T-helper 1 cell (primary cell): ENCODE results near the gene ANXA4.
"Not testable (repeated sequence)": the region's sequence is repeated elsewhere in the genome, so short reads cannot be mapped to it uniquely, and the experiment has no call there.

Source experiments
- DNase-seq, 5 donors: peaks; one replicate each; pipeline ENCODE4 v3.0.0-alpha.2; 2012 to 2020

ANXA4 gene

DNA sequence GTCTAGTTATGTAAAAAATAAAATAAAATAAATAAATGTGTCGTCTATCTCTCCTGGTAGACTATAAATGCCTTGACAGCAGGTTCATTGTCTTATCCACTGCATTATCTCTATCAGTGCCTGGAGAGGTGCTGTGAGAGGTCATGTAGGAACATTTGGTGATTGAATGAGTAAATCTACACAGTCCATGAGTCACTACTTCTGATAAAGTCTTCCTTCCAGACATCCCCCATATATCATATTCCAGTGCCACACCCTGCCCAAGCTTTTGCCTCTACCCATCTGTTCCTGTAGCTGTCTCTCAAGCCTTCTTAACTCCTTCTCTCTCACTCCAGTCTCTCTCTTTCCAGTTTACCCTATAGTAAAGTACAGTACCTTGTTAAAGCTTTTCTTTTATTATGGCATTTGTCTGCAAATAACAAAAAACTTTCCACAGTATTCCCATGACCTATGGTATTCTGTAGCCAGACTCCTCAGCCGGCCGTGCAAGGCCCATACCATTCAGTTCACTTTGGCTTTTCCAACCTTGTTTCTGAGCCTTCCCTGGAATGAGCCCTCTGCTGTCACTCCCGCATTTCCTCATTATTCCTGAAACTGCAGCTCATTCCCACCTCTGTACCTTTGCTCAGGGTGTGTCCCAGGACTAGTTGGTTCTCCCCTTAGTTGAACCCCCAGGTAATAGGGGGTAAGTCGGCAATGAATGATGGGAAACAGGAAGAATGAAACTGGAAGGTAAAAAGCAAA, 37.5 kb downstream of the ANXA4 start:
- no peak for DNase-seq

DNA sequence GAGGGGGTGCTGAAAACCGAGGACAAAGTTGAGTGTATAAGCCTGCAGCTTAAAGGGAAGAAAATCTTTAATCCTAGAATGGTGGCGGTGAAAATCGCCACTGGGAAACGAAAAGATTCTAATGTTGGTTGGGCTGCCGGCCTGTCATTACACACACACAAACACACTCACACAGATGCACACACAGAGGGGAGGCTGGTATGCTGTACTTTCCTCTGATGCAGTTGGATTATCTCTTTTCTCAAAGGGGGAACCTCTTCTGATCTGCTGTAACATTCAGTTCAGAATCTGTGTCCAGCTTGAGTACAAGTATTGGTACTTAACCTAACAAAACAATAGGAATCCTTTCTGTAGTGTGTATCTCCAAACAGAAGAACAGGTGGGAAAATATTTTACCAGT, 39.0 kb downstream of the ANXA4 start:
- DNase-seq = no peak

DNA sequence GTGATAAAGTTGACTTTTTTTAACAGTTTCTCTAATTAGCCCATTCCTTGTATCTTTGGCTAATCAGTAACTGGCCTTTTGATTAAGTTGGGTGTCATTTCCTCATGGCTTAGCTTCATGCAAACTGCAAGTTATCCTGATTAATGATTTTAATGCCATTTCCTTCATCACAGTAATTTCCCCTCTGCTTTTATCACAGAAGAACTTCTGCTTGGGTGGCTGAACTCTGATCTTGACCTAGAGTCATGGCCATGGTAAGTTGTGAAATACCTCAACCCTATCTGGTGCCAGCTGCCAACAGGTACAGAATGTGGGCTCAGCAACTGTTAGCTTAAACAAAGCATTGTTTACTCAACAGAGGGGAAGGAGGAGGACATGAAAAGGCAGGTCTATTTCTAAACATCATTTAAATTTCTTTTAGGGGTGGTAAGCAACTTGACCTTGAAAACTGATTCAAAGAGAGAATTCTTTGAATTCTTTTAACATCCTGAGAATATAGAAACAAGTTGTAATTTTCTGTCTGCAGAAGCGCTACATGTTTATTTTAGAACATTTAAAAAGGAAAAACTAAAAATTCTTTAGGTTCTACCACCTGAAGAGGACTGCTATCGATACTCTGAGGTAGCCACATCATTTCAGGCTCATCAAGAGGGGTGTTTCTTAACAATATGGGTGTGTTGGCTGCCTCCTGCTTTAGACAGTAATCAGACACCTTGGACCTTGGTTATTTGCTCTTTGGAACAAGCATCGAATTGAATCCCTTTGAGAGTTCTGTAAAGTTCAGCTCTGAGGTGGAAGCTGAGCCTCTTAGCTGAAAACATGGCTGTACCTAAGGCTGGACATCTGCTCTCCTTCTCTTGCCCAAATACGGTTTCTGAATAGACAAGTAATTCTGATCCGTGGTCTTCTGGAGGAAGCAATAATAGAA, 39.7 kb downstream of the ANXA4 start:
- DNase-seq = no peak

DNA sequence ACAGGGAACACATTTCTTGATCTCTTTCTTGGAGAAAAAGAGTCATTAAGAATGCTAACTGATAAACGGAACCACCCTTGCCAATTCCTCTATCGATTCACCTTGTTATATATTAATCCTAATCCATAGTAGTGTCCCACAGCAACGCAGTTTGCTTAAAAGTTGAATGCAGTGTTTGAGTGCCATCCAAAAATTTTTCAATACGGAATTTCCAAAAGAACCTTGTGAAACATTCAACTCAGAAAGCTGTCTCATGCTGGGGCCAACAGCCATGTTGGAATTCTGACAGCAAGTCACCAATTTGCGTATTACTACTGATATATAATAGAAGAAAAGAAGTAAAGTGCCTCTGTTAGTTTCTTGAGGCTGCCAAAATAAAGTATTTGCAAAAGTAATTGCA, 42.3 kb downstream of the ANXA4 start:
- DNase-seq = no peak

DNA sequence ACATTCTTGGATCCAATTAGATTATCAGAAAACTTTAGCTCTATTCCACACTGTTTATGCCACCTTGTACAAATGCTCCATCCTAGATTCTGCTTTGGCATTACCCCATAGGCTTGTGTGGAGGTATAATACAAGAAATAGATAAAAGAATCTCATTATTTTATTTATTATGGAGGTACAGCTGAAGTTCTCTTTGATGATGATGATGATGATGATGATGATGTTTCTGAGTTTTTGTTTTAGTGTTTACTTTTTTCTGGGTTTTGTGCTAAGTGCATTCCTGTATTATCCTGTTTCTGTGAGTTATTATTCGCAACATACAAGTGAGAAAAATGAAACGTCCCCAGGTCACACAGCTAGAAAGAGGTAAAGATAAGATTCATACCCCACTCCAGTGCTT, 43.4 kb downstream of the ANXA4 start:
- no peak for DNase-seq

DNA sequence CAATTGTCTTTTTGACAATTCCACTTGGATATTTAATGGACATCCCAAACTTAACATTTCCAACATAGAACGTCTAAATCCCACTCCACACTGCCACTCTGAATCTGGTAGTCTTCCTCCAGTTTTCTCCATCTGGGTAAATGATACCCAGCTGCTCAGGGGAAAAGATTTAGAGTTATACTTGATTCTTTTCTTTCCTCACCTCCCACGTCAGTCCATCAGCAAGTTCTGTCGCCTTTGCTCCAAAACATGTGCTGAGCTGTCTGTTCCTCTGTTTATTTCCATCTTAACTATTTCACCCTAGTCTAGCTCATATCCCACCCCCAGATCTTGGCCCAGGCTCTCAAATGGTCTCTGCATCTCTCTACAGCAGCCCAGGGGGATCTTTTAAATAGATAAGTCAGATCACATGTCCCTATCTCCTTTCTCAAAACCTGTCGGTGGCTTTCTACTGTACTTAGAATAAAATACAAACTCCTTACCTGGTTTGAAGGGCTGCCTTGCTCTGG, 44.2 kb downstream of the ANXA4 start:
- no peak for DNase-seq

DNA sequence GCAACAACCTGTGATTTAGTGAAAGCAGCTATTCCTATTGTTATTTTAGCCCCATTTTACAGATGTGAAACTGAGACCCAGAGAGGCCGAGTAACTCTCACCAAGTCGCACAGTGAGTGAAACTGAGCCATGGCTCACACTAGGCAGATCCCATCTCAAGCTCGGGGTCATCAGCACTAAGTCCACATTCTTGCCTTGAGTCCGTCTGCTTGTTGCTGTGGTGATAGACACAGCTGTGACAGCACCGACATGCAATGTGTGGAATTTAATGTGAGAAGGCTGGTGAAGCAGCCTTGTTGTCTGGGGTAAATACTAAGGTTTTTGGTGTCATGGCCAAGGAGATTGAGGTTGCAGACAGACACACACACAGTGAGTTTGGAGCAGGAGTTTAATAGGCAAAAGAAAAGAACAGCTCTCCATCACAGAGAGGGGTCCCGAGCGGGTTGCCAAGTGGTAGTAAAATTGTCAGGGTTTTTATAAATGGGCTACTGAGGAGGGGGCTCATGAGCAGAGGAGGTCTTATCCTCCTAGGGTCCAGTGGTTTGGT, 47.3 kb downstream of the ANXA4 start:
- no peak for DNase-seq

DNA sequence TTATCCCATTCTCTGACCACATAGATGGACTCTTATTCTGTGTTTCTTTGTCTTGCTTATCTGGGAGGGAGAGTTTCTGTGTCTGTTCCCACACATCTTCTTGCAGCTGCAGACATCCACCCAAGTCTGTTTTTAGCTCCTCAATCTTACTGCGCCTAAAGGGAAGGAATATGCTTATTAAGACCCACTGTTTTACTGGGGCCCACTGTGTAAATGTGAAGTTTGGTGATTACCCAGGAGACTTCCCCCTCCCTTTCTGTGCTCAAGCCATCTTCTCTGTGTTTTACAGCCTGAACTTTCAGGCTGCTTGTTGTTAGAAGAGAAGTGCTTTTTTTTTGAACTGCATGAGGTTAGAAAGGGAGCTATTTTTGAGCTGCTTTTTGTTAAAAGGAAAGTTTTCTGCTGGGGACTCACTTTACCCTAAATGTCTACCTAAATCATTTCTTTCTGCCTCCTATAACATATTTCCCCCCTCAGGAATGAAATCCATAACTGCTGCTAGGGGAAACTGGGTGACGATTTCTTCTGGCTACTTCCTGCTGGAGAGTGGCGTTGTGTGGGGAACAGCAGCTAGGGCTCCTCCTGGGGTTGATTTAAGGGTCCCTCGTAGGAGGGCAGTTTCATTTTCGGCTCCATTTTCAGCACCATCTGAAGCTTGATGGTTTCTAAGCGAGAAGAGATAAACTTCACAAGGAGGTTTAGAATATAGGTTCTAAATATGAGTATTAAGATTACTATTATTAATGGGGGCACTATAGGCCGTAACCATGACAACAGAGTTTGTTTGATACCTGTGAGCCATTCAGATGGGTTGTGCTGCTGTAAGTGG, 48.1 kb downstream of the ANXA4 start:
- no peak for DNase-seq

DNA sequence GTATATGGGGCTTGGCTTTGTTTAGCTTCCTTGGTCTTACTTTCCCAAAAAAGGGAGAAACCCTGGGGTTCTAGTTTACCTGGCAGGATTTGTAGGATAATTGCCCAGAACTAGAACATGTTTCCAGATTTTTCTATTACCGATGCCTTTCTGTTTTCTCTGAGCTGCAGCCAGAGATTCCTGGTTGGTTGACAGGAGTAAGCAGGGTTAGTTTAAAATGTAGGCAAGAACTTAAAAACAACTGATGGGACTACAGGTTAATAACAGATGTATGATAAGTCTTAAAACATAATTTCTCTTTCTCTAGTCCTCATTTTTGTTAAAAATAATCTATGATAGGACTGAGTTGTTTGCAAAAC, 48.6 kb downstream of the ANXA4 start:
- no peak for DNase-seq

DNA sequence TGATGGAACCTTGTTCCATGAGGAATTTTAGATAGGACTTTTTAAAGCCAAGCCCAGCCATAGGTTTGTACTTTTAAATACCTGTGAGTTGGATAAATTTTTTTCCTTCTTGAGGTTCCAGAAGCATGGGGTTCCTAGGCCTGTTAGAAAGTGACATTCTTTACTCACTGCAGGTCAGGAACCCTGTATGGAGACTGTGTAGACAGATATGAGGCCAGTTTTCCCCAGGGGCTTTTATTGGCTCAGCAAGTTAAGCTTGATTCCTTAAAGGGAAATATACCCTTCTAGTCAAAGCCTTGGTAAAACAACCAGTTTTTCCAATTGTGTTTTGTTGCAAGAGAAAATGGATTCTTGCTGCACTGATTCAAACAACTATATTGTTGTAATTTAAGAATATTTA, 49.1 kb downstream of the ANXA4 start:
- DNase-seq = no peak

DNA sequence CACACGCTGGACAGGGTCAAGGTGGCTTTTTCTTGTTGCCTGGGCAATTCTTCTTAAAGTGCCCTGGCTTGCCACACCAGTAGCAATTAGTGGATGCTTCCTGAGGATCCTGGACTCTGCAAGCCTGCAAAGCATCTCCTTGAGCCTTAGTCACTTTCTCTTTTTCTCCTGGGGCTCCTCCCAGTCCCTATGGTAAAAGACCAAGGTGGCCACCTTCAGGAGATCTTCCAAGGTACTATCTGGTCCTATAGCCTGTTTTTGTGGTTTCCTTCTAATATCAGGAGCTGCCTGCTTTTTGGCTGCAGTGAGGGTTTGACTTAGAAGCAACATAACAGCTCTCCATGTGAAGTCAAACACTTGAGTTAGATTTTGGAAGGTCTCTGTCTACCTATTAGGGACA, 54.2 kb downstream of the ANXA4 start:
- DNase-seq = no peak

DNA sequence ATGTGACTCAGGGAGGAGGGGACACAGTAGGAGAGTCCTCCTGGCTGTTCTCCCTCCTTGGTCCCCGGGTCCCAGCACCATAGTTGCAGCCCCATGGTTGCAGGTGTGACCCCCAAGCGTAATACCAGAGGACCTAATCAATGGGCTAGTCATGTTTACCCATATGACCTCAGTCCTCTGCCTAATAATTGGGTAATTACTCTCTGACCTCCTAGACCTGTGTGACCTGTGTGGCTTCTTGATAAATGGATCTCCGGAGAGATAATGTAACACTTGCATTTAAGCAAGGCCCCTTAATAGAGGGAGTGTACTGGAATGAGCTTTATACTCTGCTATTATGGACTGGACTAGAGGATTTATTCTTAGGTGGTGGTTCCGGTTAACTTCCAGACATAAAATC, 55.3 kb downstream of the ANXA4 start:
- no peak for DNase-seq

DNA sequence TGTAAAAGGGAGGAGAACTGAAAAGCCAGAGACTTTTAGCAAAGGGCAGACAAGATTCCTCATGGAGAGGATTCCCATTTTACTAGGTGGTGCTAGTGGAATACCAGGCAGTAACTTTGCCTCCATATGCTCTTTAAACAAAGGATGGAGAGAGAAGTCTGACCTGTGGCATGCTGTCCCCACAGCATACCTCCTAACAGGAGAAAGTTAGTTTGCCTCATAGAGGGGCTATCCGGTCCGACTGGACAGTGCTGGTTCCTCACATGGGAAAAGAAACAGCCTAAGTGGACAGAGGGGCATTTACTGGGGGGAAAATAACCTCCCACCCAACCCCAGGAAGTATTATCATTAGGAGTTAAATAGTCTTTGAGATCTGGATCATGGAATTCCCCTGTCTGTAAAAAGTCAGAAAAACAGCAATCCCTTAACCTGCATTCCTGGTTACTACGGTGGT, 55.9 kb downstream of the ANXA4 start:
- DNase-seq = no peak

DNA sequence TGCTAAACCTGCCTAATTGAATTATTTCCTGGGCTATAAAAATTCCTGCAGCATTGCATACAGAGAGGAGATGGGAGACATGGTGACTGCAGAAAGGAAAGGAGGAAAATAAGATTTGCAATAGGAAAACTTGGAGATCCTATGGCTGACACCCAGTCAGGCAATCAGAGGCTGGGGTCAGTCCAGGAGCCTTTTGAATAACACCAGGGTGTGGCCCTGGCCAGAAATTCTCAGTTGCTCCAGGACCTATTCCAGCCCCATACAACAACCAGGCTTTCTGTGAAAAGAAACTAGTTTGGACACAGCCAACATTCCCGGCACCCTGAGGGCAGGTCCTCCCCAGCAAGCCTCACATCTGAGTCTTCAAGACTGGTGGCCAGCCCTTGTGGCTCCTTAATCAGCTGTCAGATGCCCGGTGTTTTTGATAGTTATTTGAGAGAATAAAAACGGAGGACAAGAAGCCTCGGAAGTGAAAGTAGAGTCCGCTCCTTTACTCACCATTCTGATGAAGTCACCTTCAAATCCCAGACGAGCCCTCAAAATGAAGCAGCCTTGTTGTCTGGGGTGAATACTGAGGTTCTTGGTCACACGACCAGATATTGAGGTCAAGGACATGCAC, 56.5 kb downstream of the ANXA4 start:
- DNase-seq = no peak

DNA sequence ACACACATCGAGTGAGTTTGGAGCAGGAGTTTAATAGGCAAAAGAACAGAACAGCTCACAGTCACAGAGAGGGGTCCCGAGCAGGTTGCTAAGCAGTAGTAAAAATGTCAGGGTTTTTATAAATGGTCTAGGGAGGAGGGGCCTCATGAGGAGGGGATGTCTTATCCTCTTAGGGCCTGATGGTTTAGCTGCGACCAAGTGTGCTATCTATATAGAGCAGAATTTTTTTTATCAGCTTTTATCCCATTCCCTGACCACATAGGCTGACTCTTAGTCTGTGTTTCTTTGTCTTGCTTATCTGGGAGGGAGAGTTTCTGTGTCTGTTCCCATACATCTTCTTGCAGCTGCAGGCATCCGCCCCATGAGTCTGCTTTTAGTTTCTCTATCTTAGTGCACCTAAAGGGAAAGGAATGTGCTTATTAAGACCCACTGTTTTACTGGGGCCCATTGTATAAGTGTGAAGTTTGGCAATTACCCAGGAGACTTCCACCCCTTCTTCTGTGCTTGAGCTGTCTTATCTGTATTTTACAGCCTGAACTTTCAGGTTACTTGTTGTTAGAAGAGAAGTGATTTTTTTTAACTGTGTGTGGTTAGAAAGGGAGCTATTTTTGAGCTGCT, 57.1 kb downstream of the ANXA4 start:
- no peak for DNase-seq

DNA sequence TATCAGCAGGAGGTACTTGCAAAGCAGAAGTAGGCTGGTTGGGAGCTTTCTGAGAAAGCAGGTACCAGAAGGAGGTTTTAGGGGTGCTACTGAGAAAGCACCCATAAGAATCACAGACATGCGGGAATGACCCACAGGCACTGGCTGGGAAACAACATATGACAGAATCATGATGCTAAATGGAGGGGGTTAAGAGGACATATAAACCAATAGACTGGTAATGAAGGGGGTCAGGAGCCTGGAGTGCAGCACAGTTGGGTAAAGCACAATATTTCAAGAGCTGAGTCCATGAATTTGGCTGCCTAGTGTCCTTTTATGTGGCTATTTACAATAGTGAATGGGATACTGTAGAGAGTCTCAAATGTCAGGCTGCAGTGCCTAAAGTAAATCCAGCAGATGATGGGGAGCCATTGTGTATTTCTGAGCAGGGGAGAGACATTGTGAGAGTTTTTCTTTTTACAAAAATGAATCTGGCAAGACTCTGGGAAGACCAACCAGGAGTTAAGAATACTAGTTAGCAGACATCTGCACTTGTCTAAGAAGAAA, 59.9 kb downstream of the ANXA4 start:
- no peak for DNase-seq

DNA sequence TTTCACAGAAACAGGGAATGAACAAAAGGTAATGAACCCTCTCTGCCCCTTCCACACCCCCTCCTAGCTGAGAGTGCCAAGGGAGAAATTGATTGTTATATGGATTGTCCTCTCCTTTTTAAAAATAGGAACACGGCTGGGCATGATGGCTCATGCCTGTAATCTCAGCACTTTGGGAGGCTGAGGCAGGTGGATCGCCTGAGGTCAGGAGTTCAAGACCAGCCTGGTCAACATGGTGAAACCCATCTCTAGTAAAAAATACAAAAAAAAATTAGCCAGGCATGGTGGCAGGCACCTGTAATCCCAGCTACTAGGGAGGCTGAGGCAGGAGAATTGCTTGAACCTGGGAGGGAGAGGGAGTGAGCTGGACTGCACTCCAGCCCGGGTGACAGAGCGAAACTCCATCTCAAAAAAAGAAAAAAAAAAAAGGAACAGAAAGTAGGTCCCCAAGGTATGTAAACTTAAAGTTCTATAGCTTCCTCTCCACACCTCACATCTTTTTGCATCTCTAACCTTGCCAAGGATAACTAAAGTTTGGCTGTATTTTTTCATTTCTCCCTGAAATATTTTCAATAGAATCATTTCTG, 60.9 kb downstream of the ANXA4 start:
- not testable (repeated sequence) for DNase-seq

DNA sequence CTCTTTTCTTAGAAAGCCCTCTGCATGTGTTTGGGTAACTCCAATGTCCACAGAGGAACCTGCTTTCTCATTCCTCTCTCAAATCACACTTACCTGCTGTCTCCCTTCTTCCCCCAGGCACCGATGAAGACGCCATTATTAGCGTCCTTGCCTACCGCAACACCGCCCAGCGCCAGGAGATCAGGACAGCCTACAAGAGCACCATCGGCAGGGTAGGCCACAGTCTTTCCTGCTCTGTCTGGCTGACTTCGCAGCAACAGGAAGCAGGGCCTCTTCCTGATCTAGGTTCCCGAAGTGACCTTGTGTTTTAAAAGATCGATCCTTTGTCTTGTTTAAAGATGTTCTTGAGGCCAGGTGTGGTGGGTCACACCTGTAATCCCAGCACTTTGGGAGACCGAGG, 62.5 kb downstream of the ANXA4 start:
- peak in 1 of 5 donors; percentile 9 for DNase-seq

DNA sequence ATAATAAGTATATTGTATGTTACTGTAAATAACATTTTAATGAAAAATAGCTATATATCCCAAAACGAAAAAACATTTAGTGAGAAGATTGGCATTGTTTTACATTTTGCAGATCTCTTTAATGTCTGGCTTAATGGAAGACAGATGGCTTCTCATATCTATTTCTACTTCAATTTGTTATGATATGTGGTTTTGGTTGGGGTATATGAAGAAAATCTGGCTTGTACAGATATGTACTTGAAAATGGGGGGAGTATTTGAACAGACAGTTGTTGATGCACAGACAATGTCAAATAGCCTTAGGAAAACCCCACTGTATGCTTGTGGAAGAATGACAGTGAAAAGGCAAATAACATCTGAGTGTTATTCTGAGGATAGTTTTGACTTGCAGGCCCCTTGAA, 64.0 kb downstream of the ANXA4 start:
- no peak for DNase-seq

DNA sequence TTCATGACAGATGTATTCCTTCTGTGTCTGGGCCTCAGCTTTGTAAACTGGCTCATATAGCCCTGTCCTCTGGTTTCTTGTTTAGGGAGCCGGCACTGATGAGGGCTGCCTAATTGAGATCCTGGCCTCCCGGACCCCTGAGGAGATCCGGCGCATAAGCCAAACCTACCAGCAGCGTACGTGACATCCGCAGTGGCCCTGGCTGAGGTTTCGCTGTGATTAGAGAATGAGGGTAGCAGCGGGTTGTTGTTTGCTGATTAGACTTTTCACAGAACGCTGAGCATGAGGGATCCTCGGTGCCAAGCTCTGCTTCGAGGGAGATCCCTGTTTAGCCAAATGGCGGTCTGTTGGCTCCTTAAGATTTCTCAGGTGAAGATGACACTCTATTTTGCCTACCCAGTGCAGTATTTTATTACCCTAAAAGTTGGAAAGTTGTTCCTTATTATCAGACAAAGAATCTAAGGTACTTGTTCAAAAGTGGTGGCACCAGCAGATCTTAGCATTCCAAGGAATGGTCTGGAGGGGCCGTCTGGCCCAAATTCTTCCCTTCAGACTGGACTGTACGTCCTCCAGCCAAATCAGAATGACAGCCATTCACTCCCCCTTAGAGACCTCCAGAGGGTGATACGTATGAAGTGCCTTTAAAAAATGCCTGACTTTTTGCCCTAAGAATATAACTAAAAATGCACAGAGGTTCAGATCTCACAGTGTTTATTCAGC, 66.0 kb downstream of the ANXA4 start:
- no peak for DNase-seq
